IPS-20b (cell line): ENCODE data around the gene TOMM20L.
A peak's percentile ranks its signal among the peaks of the same experiment; 100 is the strongest.

Source experiments
- H3K27ac ChIP-seq: one replicate; pipeline ENCODE4 v1.5.1; 2013; ENCODE audit warnings: low read length
- H3K27me3 ChIP-seq: 2 replicates; pipeline ENCODE4 v1.6.1; 2013; ENCODE audit warnings: mild to moderate bottlenecking, low read length, inconsistent platforms; ENCODE audit not compliant: insufficient read depth
- H3K36me3 ChIP-seq: 2 replicates; pipeline ENCODE4 v1.6.1; 2013; ENCODE audit warnings: low read depth, mild to moderate bottlenecking, inconsistent platforms, low read length, moderate library complexity; ENCODE audit not compliant: insufficient read depth
- H3K4me1 ChIP-seq: 2 replicates; pipeline ENCODE4 v1.6.1; 2013; ENCODE audit warnings: mild to moderate bottlenecking, control low read depth, inconsistent platforms, low read length, moderate library complexity; ENCODE audit not compliant: insufficient read depth
- H3K4me3 ChIP-seq: 2 replicates; pipeline ENCODE4 v1.5.1; 2013; ENCODE audit warnings: mild to moderate bottlenecking, low read length, inconsistent platforms
- H3K9ac ChIP-seq: 2 replicates; pipeline ENCODE4 v1.6.1; 2013; ENCODE audit warnings: low read depth, mild to moderate bottlenecking, inconsistent platforms, low read length, moderate library complexity
- H3K9me3 ChIP-seq: 2 replicates; pipeline ENCODE4 v1.6.1; 2013; ENCODE audit warnings: mild to moderate bottlenecking, low read depth, low read length, inconsistent platforms; ENCODE audit not compliant: insufficient read depth

The TOMM20L gene

GRCh38 chr14:58428118-58428683 is 32.5 kb downstream of the TOMM20L start:
- peak overlapping the region; percentile 85 for H3K4me3 ChIP-seq
- H3K36me3 ChIP-seq = peaks cover 33% of the 10 kb centered on the region
- no peaks in the 10 kb centered on the region for H3K27me3 ChIP-seq
- H3K9me3 ChIP-seq = no peaks in the 10 kb centered on the region
- H3K9ac ChIP-seq = peak overlapping the region; percentile 84; the same call in 1 of the 2 replicates
- H3K4me1 ChIP-seq = peaks cover 11% of the 10 kb centered on the region; the same call in 1 of the 2 replicates
- peak overlapping the region; percentile 42 for H3K27ac ChIP-seq

DNA sequence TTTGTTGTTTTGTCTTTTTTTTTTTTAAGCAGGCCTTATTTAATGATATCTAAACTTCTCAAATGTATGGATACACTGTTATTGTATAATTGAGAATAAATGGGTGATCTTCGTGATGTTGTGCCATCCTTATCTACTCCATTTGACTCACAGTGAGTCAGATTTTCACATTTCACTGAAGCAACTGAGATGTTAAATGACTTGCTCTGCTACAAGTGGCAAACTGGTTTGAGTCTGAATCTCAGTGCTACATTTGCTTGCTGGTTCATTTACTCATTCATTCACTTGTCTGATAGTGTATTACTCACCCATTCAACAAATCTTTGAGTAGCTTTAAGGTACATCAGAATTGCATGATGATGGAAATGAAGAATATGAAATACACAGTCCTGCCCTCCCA is 34.4 kb downstream of the TOMM20L start:
- H3K27ac ChIP-seq = no peak overlapping the region
- H3K36me3 ChIP-seq = peaks cover 28% of the 10 kb centered on the region
- H3K4me1 ChIP-seq = peaks cover 11% of the 10 kb centered on the region; the same call in 1 of the 2 replicates
- no peaks in the 10 kb centered on the region for H3K9me3 ChIP-seq
- no peaks in the 10 kb centered on the region for H3K27me3 ChIP-seq
- H3K9ac ChIP-seq = no peak overlapping the region
- no peak overlapping the region for H3K4me3 ChIP-seq

GRCh38 chr14:58439476-58439875 is 43.7 kb downstream of the TOMM20L start:
- H3K36me3 ChIP-seq = peaks cover 20% of the 10 kb centered on the region
- H3K9me3 ChIP-seq = no peaks in the 10 kb centered on the region
- H3K9ac ChIP-seq = no peak overlapping the region
- no peaks in the 10 kb centered on the region for H3K4me1 ChIP-seq
- H3K27ac ChIP-seq = no peak overlapping the region
- H3K27me3 ChIP-seq = no peaks in the 10 kb centered on the region
- no peak overlapping the region for H3K4me3 ChIP-seq

DNA sequence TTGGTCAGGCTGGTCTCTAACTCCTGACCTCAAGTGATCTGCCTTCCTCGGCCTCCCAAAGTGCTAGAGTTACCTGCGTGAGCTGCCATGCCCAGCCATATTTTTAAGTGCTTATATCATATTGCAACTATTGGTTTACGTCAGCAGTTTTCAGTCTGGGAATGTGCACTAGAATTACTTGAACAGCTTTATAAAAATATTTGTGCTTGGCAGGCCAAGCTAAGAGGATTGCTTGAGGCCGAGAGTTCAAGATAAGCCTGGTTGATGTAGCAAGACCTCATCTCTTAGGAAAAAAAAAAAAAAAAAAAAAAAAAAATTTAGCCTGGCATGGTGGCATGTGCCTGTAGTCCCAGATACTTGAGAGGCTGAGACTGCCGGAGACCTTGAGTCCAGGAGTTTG is 48.9 kb downstream of the TOMM20L start:
- Histone ChIP-seq H3K4me1 (no peaks in the 10 kb centered on the region), H3K36me3 (peaks cover 45% of the 10 kb centered on the region), H3K9ac (no peak overlapping the region), H3K27ac (no peak overlapping the region), H3K4me3 (no peak overlapping the region), H3K9me3 (no peaks in the 10 kb centered on the region), H3K27me3 (no peaks in the 10 kb centered on the region)

- Histone ChIP-seq H3K9me3 (no peaks in the 10 kb centered on the region), H3K9ac (no peak overlapping the region; the same call in 1 of the 2 replicates), H3K27ac (no peak overlapping the region), H3K4me3 (no peak overlapping the region), H3K36me3 (peaks cover 54% of the 10 kb centered on the region), H3K4me1 (no peaks in the 10 kb centered on the region; the same call in 1 of the 2 replicates), H3K27me3 (no peaks in the 10 kb centered on the region)
Observed at GRCh38 chr14:58455593-58456265, 60.0 kb downstream of the TOMM20L start.
